HG02588 (cell line): Measurements from ENCODE around the gene PKMYT1.

Source experiments
- ATAC-seq: cut with Tn5 transposase; IDR thresholded peaks from one replicate; pipeline ENCODE4 v1.9.1; 2021; ENCODE audit warnings: mild to moderate bottlenecking, moderate library complexity; ENCODE audit not compliant: unreplicated experiment

Gene PKMYT1

DNA sequence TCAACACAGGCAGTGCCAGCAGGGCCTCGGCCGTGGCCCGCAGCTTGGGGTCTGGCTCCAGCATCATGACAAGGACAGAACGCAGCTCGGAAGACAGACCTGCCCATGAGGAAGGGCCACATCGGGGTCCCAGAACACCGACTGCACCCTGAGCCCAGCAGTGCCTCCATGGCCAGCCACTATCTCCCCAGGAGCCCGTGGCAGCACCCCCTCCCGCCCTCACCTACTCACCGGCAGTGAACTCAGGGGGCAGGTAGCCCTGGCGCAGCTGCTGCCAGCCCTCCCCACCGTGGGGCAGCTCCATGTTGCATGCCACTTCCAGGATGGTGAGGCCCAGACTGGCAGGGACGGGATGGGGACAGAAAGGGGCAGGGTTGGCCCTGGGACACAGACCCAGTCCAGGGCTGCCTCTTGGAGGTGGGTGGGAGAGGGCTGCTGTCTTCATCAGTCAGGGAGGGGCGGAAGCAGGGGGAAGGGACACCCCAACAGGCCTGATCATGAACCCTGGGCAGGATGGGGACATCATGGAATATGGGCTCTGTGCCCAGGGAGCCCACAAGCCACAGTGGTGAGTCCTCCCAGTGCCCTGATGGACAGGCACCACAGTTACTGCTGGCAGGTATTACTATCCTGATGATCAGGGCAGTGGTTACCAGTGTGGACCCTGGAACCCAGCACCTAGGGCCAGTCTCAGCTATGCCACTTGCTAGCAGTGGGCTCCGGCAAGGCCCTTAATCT lies 5.8 kb downstream of the PKMYT1 start:
- no peak for ATAC-seq

DNA sequence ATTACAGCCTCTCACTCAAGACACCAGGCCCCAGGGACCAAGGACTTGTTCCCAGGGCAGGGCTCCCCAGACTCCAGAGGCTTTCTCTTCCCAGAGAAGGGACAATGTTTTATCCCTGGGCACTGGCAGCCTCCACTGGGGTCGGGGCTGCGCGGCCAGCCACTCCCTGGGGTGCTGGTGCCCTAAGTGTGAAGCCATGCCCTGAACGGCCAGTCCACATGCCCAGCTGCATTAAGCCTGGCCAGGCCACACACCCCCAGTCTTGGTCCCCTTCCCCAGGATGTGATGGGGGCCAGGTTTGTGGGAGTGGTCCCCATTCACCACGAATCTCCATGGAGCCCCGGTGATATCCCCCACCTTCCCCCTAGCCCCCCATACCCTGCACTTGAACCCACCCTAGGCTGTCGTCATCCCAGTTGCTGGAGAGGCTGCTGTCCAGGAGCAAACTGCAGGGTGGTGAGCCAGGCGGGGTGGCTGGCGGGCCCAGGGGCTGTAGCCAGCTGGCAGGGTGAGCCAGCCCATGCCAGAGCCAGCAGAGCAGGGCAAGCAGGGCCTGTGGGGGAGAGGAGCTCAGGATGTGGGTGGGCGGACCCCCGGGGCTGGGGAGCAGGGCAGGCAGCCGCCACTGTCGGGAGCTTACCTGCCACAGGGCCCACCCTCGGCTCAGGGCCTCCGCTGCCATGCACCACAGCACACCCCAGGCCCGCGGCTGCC lies 6.5 kb downstream of the PKMYT1 start:
- no peak for ATAC-seq

DNA sequence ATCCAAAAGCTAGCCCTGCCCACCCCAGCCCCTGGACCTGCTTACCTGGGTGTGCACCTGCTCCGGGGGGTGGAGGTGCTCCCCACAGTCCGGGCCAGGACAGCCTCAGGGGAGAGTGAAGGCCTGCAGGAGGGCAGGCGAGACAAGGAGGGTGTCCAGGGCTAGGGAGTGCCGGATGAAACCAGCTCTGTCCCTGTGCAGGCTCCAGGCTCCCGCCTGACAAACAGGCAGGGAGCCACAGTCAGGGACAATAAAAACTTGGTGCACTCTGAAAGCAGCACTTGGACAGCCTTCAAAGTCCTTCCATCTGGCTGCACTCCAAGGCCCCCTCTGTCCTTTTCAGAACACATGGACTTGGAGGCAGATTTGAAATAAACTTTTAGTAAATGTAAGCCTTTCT lies 7.2 kb downstream of the PKMYT1 start:
- no peak for ATAC-seq

DNA sequence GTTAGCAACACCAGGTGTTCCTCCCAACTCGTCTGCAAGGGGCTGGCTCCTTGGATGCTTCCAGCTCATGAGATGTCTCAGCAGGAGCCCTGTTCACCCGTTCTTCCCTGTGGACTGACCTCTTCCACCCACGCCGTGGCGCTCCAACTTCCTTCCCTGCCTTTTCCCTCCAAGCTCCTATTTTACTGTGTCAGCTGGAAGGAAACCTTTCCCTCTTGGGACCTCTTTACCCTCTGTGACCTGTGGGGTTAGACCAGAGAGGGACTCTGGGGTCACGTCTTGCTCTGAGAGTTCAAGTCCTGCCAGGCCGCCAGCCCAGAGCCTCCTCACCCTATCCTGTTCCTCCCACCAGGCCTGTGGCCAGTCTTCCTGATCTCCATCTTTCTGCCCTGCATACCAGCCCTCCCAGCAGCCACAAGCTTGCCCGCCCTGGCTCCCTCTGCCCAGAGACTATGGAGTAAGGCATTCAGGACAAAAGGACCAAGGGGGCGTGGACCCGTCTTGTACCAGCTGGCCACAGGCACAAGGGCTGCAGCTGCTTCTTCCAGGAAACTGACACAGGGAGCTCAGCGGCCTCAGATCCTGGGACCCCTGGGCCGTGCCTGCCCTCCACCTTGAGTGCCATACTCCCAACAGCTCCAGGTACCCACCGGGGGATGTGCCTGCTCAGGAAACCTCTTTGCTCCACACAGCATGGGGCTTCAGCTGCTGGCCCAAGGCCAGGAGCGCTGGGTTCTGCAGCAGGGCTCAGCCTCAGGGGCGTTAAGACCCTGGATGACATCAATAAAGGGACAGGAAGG lies 8.1 kb downstream of the PKMYT1 start:
- no peak for ATAC-seq

DNA sequence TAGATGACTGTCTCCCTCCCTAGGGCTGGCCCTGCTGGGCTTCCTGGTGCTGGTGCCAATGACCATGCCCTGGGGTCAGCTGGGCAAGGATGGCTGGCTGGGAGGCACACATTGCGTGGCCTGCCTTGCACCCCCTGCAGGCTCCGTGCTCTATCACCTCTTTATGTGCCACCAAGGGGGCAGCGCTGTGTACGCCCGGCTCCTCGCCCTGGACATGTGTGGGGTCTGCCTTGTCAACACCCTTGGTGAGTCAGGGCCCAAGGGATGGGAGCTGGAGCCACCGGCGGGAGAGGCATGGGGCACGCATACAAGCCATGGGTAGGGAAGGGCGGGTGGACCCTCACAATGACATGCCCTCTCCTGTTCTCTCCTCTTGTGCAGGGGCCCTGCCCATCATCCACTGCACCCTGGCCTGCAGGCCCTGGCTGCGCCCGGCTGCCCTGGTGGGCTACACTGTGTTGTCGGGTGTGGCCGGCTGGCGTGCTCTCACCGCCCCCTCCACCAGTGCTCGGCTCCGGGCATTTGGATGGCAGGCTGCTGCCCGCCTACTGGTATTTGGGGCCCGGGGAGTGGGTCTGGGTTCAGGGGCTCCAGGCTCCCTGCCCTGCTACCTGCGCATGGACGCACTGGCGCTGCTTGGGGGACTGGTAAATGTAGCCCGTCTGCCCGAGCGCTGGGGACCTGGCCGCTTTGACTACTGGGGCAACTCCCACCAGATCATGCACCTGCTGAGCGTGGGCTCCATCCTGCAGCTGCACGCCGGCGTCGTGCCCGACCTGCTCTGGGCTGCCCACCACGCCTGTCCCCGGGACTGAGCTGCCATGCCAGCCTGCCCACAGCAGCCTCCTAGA lies 8.9 kb downstream of the PKMYT1 start:
- no peak for ATAC-seq

DNA sequence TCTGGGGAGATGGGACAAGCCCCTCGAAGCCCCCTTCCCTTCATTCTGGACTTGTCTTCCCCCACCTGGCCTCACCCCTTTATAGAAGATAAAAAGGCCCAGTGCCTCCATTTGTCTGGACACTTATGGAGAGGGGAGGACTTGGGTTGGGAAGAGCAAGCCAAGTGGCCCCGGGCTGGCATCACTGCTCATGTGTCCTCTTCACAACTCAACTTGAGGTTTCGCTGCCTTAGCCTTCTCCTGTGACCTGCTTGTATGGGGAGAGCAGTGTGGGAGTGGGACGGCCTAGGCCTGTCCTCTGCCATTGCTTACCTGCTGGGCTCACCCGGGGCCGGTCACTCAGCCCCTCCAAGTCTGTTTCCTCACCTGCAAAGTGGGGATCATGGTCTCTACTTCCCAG lies 9.7 kb downstream of the PKMYT1 start:
- no peak for ATAC-seq

DNA sequence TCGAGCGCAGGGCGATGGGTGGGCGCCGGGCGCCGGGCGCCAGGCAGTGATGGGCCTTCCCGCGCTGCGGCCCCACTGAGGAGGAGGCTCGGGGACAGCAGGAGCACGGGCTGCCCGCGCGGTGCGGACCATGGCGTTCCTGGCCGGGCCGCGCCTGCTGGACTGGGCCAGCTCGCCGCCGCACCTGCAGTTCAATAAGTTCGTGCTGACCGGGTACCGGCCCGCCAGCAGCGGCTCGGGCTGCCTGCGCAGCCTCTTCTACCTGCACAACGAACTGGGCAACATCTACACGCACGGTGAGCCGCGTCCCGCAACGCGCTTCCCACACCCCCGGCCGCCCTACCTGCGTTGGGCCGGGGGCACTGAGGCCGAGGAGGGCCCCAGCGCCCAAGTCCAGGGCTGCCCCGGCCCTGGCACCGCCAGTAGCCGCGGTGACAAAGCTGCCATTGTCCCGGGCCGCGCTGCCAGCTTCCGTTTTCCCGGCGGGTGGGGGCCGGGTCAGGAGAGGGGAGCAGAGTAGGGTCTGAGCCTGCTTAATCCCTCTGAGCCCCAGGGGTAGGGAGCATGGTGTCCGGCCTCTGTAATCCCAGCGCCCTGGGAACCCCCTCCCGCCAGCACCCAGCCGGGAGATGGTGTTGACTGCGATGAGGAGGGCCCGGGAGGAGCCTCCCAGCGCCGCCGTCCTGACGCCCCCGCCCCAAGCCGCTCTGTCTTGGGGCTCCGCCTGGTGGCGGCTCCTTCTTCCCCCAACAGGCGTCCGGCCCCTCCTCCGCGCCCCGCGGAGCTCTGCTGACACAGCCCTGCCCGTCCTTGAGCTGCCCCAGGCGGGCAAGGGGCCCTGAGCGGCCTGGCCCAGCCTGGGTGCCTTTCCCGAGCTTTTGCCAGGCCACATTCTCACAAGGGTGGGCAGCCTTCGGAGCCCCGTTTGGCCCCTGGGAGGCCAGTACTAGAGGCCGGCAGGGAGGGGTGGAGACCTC lies 10.4 kb downstream of the PKMYT1 start:
- ATAC-seq, result no peak

DNA sequence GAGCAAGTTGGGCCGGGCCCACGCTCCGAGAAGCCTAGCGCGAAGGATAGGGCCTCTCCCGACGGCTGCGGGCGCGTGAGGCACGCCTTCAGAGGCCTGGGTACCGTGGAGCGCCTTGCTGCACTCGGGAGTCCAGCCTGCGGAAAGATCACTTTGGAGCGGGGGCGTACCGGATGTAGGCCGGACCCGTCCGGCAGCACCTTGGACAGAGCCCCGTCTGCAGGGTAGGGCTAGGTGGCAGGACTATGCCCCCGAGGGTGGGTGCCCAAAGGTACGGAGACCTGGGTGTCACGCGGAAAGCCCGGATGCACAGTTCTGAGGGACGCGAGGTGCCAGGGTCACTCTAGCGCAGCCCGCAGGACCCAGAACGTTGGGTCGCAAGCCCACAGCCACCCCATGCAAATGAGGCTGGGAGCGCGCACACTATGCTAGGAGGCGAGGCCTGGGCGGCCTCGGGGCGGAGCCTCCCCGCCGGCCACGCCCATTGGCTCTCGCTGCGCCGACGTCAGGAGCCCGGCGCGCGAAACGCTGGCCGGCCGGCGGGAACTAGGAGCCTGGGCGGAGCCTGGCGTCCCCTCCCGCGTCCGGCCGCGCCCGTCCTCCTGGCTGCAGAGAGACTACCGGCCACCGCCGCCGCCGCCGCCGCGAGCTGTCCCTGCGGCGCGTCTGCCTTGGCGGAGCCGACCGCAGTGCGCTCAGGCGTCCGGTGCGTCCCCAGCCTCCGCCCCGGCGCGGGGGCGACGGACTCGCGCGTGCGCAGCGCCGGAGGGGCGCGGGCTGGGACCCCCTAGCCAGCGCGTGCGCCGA lies 11.3 kb downstream of the PKMYT1 start, which contains the start of gene PAQR4:
TSS of gene PAQR4 (plus strand) at position 611 of the 807 bp plus-strand sequence. CDS start 327 bp downstream, outside the sequence.
- peak; percentile 66 for ATAC-seq

DNA sequence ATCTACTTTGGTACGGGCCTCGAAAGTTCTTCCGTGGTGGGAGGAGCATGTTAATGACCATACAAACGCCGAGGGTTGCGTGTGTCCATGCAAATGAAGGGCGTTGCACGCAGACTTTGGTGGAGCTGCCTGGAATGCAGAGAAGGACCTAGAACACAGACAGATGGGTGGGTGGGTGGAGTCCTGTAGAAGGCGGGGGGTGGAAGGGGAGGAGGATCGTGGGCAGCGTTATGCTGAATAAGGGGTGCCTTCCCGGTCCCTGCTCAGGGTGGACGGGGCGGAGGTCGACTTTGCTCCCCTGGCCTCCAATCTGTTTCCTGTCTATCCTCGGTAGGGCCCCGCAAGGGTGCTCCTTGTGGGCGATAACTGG lies 11.9 kb downstream of the PKMYT1 start:
- no peak for ATAC-seq

DNA sequence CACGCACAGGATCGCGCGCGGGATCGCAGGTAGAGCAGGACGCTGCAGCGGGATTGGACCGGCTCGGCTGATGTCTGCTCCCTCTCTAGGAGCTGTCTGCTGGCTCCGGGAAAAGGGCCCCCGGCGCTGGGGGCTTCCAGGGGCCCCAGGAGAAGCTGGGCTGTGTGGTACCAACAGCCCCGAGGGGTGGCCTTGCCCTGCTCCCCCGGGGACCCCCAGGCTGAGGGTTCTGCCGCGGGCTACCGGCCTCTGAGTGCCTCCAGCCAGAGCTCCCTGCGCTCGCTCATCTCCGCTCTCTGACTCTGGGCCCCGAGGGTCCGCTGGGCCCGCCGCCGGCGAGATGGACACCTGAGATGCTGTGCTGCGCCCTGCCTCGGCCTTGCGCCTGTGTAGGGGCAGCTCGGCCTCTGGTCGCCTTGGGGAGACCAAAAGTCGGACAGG lies 12.5 kb downstream of the PKMYT1 start:
- no peak for ATAC-seq

DNA sequence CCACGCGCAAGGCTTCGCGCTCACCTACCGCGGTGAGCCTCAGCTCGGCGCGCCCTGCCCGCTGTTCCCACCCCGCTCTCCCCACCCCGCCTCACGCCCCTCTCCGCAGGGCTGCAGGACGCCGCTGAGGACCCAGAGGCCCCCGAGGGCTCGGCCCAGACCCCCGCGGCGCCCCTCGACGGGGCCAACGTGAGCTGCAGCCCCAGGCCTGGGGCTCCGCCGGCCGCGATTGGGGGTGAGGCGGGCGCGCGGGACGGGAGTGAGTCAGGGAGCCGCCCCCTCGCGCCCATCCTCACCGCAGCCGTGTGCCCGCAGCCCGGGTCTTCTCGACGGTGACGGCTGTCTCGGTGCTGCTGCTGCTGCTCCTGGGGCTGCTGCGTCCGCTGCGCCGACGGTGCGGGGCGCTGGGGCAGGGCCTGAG lies 13.0 kb downstream of the PKMYT1 start:
- no peak for ATAC-seq

DNA sequence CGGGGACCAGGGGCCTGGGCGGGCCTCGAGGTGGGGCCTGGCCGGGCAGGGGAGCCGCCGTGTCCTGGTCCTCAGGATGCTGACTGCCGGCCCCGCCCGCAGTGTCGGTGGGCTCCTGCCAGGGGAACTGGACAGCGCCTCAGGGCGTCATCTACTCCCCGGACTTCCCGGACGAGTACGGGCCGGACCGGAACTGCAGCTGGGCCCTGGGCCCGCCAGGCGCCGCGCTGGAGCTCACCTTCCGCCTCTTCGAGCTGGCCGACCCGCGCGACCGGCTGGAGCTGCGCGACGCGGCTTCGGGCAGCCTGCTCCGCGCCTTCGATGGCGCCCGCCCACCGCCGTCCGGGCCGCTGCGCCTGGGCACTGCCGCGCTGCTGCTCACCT lies 13.4 kb downstream of the PKMYT1 start:
- no peak for ATAC-seq

DNA sequence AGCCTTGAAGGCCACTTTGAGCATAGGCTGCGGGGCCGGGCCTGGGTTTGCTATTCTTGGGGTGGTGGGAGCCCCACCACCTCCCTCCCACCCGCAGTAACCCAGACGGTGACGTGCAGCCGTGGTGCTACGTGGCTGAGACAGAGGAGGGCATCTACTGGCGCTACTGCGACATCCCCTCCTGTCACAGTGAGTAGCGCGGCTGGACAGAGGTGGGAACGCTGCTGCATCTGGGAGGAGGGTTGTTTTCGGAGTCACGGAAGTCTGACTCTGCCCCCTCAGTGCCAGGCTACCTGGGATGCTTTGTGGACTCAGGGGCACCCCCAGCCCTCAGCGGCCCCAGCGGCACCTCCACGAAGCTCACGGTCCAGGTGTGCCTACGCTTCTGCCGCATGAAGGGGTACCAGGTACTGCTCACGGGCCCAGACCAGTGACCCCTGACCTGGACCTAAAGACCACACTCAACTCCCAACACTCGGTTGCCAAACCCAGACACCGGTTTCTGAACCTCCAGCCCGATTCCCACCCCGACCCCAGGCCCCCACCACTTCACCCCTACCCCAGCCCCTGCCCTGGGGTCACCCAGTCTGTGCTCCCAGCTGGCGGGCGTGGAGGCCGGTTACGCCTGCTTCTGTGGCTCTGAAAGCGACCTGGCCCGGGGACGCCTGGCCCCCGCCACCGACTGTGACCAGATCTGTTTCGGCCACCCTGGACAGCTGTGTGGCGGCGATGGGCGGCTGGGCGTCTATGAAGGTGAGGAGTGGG lies 14.0 kb downstream of the PKMYT1 start:
- ATAC-seq, result no peak

DNA sequence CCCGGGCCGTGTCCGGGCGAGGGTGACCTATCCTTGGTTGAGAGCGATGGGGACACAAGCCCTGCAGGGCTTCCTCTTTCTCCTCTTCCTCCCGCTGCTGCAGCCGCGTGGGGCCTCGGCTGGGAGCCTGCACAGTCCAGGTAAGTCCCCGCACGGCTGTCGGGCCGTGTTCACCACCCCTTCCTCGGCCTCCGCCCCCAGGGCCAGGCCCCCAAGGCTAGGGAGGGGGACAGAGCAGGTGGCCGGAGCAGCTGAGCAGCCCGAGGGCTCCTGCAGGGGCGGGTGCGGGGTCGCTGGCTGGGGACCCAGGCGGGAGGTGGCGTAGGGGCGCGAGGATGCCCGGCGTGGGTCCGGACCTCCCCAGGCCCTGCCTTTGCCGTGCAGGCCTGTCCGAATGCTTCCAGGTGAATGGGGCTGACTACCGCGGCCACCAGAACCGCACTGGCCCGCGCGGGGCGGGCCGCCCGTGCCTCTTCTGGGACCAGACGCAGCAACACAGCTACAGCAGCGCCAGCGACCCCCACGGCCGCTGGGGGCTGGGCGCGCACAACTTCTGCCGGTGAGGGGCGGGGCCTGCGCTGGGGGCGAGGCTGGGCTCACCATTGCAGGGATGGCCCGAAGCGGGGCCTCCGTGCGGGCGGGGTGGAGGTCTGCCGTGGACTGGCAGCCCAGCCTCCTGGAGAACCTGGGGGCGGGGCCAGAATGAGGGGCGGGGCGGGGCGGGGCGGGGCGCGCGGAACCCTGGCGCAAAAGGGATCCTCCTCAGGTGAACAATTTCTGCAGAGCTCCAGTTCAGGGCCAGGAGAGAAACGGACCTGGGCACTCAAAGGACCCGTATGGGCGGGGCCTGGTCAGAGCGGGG lies 15.5 kb downstream of the PKMYT1 start:
- no peak for ATAC-seq

DNA sequence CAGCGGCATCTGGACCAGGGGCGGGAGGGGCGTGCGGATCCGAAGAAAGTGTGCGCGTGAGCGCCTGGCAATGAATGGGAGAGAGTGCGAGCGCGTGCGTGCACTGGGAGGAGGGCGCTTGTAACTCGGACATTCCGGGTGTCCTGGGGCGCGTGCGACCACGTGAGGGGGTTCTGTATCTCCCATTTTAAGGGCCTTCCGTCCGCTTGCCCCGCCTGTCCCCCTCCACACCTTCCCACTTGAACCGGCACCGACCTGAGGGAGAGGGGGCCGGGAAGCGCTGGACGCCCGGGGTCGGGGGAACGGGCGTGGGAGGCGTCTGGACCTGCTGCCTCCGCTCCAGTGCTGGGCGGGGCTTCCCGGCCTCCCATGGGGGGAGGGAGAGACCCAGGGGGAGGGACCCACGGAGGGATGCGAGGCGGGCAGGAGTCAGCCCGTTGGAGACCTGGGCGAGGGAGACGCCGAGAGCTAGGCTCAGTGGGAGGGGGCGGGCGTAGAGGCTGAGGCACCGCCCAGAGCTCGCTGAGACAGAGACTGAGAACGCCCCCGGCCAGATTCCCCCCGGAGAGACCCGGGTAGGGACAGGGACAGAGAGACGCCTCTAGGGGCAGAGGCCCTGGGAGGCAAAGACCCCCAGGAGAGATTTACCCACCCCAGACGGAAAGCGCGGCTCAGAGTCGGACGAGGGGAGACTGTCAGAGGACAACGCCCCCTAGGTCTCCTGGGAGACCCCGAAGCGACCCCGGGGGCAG lies 16.3 kb downstream of the PKMYT1 start, which contains the start of gene KREMEN2:
TSS of gene KREMEN2 (plus strand) at position 553 of the 752 bp plus-strand sequence. CDS start 246 bp downstream, outside the sequence.
- ATAC-seq, result no peak

DNA sequence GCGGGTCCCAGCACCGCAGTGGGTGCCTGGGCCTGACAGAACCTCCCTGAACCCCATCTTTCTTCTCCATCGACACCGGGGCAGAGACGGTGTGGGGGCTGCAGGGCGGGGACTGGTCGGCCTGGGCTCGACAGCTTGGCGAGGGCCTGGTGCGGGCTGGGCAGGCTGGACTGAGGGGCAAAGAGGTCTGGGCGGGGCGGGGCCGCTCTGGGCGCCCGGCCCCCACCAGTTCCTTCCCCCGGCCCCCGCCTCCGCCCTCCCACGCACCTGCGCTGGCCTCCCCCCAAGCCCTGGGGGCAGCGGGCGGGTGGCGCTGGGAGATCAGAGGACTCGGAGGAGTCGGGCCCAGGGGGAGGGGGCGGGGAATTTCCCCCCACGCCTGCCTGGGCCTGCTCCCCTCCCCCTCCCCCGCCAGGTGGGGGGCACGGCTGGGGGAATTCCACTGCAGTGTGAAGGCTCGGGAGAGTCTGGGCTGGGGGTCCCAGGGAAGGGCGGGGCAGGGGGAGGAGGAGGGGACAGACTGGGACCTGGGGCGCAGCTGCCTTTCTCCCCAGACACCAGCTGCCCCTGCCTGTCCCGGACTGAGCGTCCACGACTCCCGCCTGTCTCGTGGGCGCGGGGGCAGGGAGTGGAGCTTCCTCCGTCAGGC lies 17.0 kb downstream of the PKMYT1 start:
- ATAC-seq, result no peak
